GM12892 (cell line): ENCODE measurements around the gene MTFR1L.

ENCODE experiments used
- POLR2A ChIP-seq: IDR thresholded peaks from 2 replicates; pipeline ENCODE4 v1.6.1; 2011; ENCODE audit warnings: low read depth, low read length, control low read depth
- TAF1 ChIP-seq: IDR thresholded peaks from 2 replicates; pipeline ENCODE4 v1.6.1; 2011; ENCODE audit warnings: low read depth, mild to moderate bottlenecking, control low read depth, low read length, borderline replicate concordance

DNA sequence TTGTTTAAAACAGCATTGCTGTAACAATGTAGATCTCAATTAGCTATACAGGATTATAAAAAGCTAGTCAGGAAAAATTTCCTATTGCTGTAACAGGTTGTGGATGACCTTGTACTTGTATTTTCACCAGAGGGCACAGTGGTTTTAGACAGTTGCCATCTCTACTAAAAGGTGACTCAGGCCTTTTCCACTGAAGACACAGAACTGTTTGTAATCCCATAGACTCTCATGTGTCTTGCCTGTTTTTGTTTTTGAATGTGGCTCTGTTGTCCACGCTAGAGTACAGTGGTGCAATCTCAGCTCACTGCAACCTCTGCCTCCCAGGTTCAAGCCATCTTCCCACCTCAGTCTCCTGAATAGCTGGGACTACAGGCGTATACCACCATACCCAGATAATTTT lies 5.9 kb downstream of the MTFR1L start:
- TF ChIP-seq POLR2A = no peak
- no peak for TF ChIP-seq TAF1
